ENCODE results near the gene TSR1. TPM values are rescaled to one million over a fixed set of nuclear protein-coding genes. Genes with fewer than 3 reads are reported as not detected.

TSR1 gene
- total and polyA plus RNA-seq, 2 donors (not counting 1 experiment from before 2014, with no cell fraction given) = 10.2 to 31.5 TPM

DNA sequence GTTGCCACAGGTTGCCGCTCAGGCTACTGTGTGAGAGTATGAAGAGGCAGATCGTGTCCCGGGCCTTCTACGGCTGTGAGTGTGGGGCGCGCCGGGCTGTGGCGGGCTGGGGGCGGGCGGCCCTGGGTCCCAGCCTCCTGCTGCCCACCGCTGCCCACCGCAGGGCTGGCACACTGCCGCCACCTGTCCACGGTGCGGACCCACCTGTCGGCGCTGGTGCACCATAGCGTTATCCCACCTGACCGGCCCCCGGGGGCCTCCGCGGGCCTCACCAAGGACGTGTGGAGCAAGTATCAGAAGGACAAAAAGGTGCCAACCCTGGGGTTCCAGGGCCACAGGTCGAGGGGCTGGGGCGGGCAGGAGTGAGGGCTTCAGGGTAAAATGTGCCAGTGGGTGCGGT lies 35.9 kb upstream of the TSR1 start:
- Histone ChIP-seq H3K79me2 (ENCODE audit: control insufficient read depth, insufficient read depth, low read length) (no peaks in the 10 kb centered on the region), H2AFZ (ENCODE audit: insufficient read depth, low read depth, low read length, poor library complexity, severe bottlenecking) (no peak overlapping the region), H3K9ac (ENCODE audit: low read length) (no peak overlapping the region), H3K4me1 (ENCODE audit: control insufficient read depth in 2 of 2, insufficient read depth in 2 of 2, low read length in 2 of 2) (no peaks in the 10 kb centered on the region), H3K27me3 (replicated peaks in 1 of 4; ENCODE audit: control extremely low read depth in 1 of 4, control insufficient read depth in 3 of 4, insufficient read depth in 4 of 4, low read length in 3 of 4) (no peaks in the 10 kb centered on the region), H3K4me3 (ENCODE audit: control extremely low read depth in 1 of 5, extremely low read depth in 1 of 5, insufficient read depth in 1 of 5, low read depth in 2 of 5, low read length in 4 of 5) (no peak overlapping the region), H4K20me1 (ENCODE audit: control insufficient read depth, insufficient read depth, low read length, poor library complexity, severe bottlenecking) (no peaks in the 10 kb centered on the region), H3K9me3 (ENCODE audit: control extremely low read depth in 1 of 3, control insufficient read depth in 2 of 3, insufficient read depth in 1 of 3, low read length in 2 of 3) (no peaks in the 10 kb centered on the region), H3K4me2 (replicated peaks; ENCODE audit: low read depth, low read length, poor library complexity, severe bottlenecking) (no peak overlapping the region), H3K36me3 (replicated peaks in 1 of 2; ENCODE audit: control extremely low read depth in 1 of 2, control insufficient read depth in 1 of 2, extremely low read depth in 1 of 2, insufficient read depth in 2 of 2, low read length in 1 of 2) (peaks cover 0 to 5% of the 10 kb centered on the region in 2 experiments), H3K27ac (ENCODE audit: low read length in 2 of 2) (no peak overlapping the region)
- TF ChIP-seq, protein P1, sequence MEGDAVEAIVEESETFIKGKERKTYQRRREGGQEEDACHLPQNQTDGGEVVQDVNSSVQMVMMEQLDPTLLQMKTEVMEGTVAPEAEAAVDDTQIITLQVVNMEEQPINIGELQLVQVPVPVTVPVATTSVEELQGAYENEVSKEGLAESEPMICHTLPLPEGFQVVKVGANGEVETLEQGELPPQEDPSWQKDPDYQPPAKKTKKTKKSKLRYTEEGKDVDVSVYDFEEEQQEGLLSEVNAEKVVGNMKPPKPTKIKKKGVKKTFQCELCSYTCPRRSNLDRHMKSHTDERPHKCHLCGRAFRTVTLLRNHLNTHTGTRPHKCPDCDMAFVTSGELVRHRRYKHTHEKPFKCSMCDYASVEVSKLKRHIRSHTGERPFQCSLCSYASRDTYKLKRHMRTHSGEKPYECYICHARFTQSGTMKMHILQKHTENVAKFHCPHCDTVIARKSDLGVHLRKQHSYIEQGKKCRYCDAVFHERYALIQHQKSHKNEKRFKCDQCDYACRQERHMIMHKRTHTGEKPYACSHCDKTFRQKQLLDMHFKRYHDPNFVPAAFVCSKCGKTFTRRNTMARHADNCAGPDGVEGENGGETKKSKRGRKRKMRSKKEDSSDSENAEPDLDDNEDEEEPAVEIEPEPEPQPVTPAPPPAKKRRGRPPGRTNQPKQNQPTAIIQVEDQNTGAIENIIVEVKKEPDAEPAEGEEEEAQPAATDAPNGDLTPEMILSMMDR (IDR thresholded peaks at IDR 0.05) = no peak
- no peak for TF ChIP-seq EZH2 (IDR thresholded peaks at IDR 0.05; ENCODE audit: borderline replicate concordance, insufficient read depth, low read depth, low read length, poor library complexity, severe bottlenecking)
- ChIA-PET CTCF (no interaction called here), POLR2A (no interaction called here)
- intact Hi-C loops (cut with micrococcal nuclease) = no loop called here
- Mint-ChIP-seq H3K9me3 (ENCODE audit: insufficient read depth) (no peaks in the 10 kb centered on the region), H3K4me3 (no peak overlapping the region), H3K4me1 (no peaks in the 10 kb centered on the region), H3K27me3 (no peaks in the 10 kb centered on the region), H3K27ac (no peak overlapping the region)
- DNase-seq = no peak
- ATAC-seq (ENCODE audit: low read depth) = no peak
- 98% methylated on average over 26 of the region's 26 CpGs for WGBS (ENCODE audit: insufficient coverage)

DNA sequence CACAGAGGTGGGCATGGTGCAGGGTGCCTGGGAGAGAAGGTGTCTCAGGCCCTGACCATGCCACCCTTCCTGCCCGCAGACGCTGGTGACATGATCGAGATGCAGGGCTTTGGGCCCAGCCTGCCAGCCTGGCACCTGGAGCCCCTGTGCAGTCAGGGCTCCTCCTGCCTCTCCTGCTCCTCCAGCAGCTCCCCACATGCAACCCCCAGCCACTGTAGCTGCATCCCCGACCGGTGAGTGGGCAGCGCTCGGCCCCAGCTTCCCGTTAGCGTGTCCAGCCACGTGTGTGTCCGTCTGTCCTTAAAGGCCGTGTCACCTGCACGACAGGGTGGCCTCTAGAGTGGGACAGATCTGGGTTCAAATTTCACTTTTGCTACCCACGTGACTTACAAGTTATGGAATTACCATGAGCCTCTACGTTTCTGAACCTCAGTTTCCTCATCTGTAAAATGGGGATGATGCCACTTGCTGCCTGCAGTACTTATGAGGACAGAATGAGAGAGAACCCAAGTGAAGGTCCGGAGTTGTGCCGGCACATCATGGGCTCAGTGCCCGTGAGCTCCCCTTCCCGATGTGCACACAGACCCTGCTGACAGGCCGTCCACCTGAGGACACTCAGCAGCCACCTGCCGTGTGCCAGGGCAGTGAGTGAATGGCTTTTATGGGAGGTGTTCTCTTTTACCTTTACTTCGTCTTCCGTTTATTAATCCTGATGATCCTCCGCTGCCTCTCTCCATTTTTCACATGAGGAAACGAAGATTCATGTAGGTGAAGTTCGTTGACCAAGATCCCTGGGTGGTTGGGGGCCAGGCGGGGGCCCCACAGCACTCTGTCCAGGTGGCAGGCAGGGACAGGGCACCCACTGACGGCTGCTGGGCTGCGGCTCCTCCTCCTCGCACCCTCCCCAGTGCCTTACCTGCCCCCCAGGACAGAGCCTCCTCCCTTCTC lies 35.2 kb upstream of the TSR1 start:
- H3K27me3 Mint-ChIP-seq = no peaks in the 10 kb centered on the region
- H3K27me3 ChIP-seq (replicated peaks in 1 of 4; ENCODE audit: control extremely low read depth in 1 of 4, control insufficient read depth in 3 of 4, insufficient read depth in 4 of 4, low read length in 3 of 4) = no peaks in the 10 kb centered on the region
- no peaks in the 10 kb centered on the region for H4K20me1 ChIP-seq (ENCODE audit: control insufficient read depth, insufficient read depth, low read length, poor library complexity, severe bottlenecking)
- no peak overlapping the region for H2AFZ ChIP-seq (ENCODE audit: insufficient read depth, low read depth, low read length, poor library complexity, severe bottlenecking)
- no peaks in the 10 kb centered on the region for H3K4me1 Mint-ChIP-seq
- no peak for TF ChIP-seq EZH2 (IDR thresholded peaks at IDR 0.05; ENCODE audit: borderline replicate concordance, insufficient read depth, low read depth, low read length, poor library complexity, severe bottlenecking)
- TF ChIP-seq, protein P1 (IDR thresholded peaks at IDR 0.05) = no peak
- H3K79me2 ChIP-seq (ENCODE audit: control insufficient read depth, insufficient read depth, low read length) = no peaks in the 10 kb centered on the region
- no peak overlapping the region for H3K4me3 ChIP-seq (ENCODE audit: control extremely low read depth in 1 of 5, extremely low read depth in 1 of 5, insufficient read depth in 1 of 5, low read depth in 2 of 5, low read length in 4 of 5)
- no peak overlapping the region for H3K4me2 ChIP-seq (replicated peaks; ENCODE audit: low read depth, low read length, poor library complexity, severe bottlenecking)
- 97% methylated on average over 25 of the region's 30 CpGs for WGBS (ENCODE audit: insufficient coverage)
- ChIA-PET POLR2A (no interaction called here), CTCF (interaction anchor here (0.7 to 2.7 kb wide), 3 partner anchors 11 to 45 kb away, joined by 3 to 11 read pairs (median 4); no protein-coding TSS in a partner anchor)
- no peak overlapping the region for H3K9ac ChIP-seq (ENCODE audit: low read length)
- H3K4me1 ChIP-seq (ENCODE audit: control insufficient read depth in 2 of 2, insufficient read depth in 2 of 2, low read length in 2 of 2) = no peaks in the 10 kb centered on the region
- H3K27ac Mint-ChIP-seq = no peak overlapping the region
- intact Hi-C loops (cut with micrococcal nuclease) = no loop called here
- no peaks in the 10 kb centered on the region for H3K9me3 Mint-ChIP-seq (ENCODE audit: insufficient read depth)
- no peak overlapping the region for H3K27ac ChIP-seq (ENCODE audit: low read length in 2 of 2)
- H3K9me3 ChIP-seq (ENCODE audit: control extremely low read depth in 1 of 3, control insufficient read depth in 2 of 3, insufficient read depth in 1 of 3, low read length in 2 of 3) = no peaks in the 10 kb centered on the region
- no peak for DNase-seq
- H3K36me3 ChIP-seq (replicated peaks in 1 of 2; ENCODE audit: control extremely low read depth in 1 of 2, control insufficient read depth in 1 of 2, extremely low read depth in 1 of 2, insufficient read depth in 2 of 2, low read length in 1 of 2) = peaks cover 0 to 5% of the 10 kb centered on the region in 2 experiments
- no peak for ATAC-seq (ENCODE audit: low read depth)
- no peak overlapping the region for H3K4me3 Mint-ChIP-seq

Measured in B cell (primary cell).